A549 (cell line): Measurements from ENCODE around the gene MGAT5B. TPM values are rescaled to one million over a fixed set of nuclear protein-coding genes. Genes with fewer than 3 reads are reported as not detected.

Experiments
- ATAC-seq, 2 experiments: fragments of 200-7000 bp in 1 of 2; fragments of >200 bp in 1 of 2; cut with Nextera tagmentation in 1 of 2; cut with Tn5 transposase in 1 of 2; 3 replicates each; pipeline versions ENCODE4 v1.8.0 to v1.9.1; 2018 to 2020; ENCODE audit warnings: mild to moderate bottlenecking in 1 of 2, moderate library complexity in 1 of 2
- CTCF ChIA-PET: fragments of 300-600 bp; sonication (Branson Sonifier 250); formaldehyde crosslinking; extraction: SDS; loops from one replicate; lab custom pipeline; 2021; ENCODE audit warnings: antibody characterized with exemption, inconsistent platforms; lab: Yijun Ruan, JAX
- POLR2A ChIA-PET: fragments of 350-600 bp; formaldehyde crosslinking; extraction: SDS; loops from one replicate; lab custom pipeline; 2021; ENCODE audit warnings: antibody characterized with exemption, inconsistent platforms; lab: Yijun Ruan, JAX
- DNase-seq, 2 experiments: peaks; one replicate each; pipeline versions ENCODE4 v3.0.0 to v3.0.0-alpha.2; 2011 to 2016; ENCODE audit warnings: low read depth in 1 of 2, low spot score in 1 of 2
- FAIRE-seq: peaks from 2 replicates; lab custom pipeline; 2011; peaks lifted over from hg19 to GRCh38; lab: Jason Lieb, UNC
- H3K27ac ChIP-seq, 2 experiments: fragments of >200 bp; sonication (Bioruptor Twin); formaldehyde crosslinking; 3 replicates each; pipeline ENCODE4 v1.5.1; 2016 to 2017
- H3K4me1 ChIP-seq: fragments of >200 bp; sonication (Bioruptor Twin); formaldehyde crosslinking; 3 replicates; pipeline ENCODE4 v1.6.1; 2016
- H3K4me2 ChIP-seq: fragments of >200 bp; sonication (Bioruptor Twin); formaldehyde crosslinking; 3 replicates; pipeline ENCODE4 v1.6.1; 2016
- H3K4me3 ChIP-seq: fragments of >200 bp; sonication (Bioruptor Twin); formaldehyde crosslinking; 3 replicates; pipeline ENCODE4 v1.5.1; 2016
- H3K9me3 ChIP-seq: fragments of >200 bp; sonication (Bioruptor Twin); formaldehyde crosslinking; 3 replicates; pipeline ENCODE4 v1.6.1; 2016
- BHLHE40 ChIP-seq: IDR thresholded peaks from 2 replicates; pipeline ENCODE4 v1.6.1; 2012; ENCODE audit warnings: low read depth, low read length, inconsistent platforms
- CHD2 ChIP-seq: fragments of 150-350 bp; IDR thresholded peaks from 2 replicates; pipeline ENCODE4 v1.6.1; 2014; ENCODE audit warnings: low read length; ENCODE audit not compliant: partially characterized antibody
- CHD4 ChIP-seq: fragments of 200-600 bp; sonication (generic); IDR thresholded peaks from 2 replicates; pipeline ENCODE4 v1.6.1; 2016; ENCODE audit warnings: antibody characterized with exemption, mild to moderate bottlenecking, borderline replicate concordance
- EP300 ChIP-seq, 2 experiments: fragments of >200 bp; sonication (Bioruptor Twin); formaldehyde crosslinking; IDR thresholded peaks; 2 replicates in 1 of 2; 3 replicates in 1 of 2; pipeline ENCODE4 v1.6.1; 2016 to 2017
- ESRRA ChIP-seq: fragments of 150-350 bp; IDR thresholded peaks from 2 replicates; pipeline ENCODE4 v1.6.1; 2014; ENCODE audit warnings: mild to moderate bottlenecking, low read length, borderline replicate concordance
- FOSL2 ChIP-seq, 2 experiments: fragments of 450-650 bp in 1 of 2; fragments of >200 bp in 1 of 2; sonication (Bioruptor Twin) in 1 of 2; formaldehyde crosslinking; IDR thresholded peaks; 2 replicates each; pipeline versions ENCODE4 v1.5.0 to v1.6.1; 2016 to 2020; ENCODE audit warnings: mild to moderate bottlenecking in 1 of 2, moderate library complexity in 1 of 2
- FOXS1 ChIP-seq: fragments of 250-450 bp; sonication (Bioruptor Pico); IDR thresholded peaks from 2 replicates; pipeline ENCODE4 v1.5.0; 2020; ENCODE audit warnings: mild to moderate bottlenecking, moderate library complexity
- HES2 ChIP-seq: fragments of >200 bp; sonication (Bioruptor Twin); formaldehyde crosslinking; IDR thresholded peaks from 2 replicates; pipeline ENCODE4 v1.6.1; 2016
- HEYL ChIP-seq: fragments of 250-450 bp; sonication (Bioruptor Pico); IDR thresholded peaks from 2 replicates; pipeline ENCODE4 v1.8.0; 2021; ENCODE audit warnings: mild to moderate bottlenecking, moderate library complexity
- HOXA7 ChIP-seq: fragments of 250-450 bp; sonication (Bioruptor Pico); IDR thresholded peaks from 2 replicates; pipeline ENCODE4 v1.5.0; 2020; ENCODE audit warnings: mild to moderate bottlenecking, moderate library complexity
- HOXB13 ChIP-seq: fragments of 250-450 bp; sonication (Bioruptor Pico); IDR thresholded peaks from 2 replicates; pipeline ENCODE4 v1.5.0; 2020; ENCODE audit warnings: low read depth, mild to moderate bottlenecking, moderate library complexity
- JUN ChIP-seq, 2 experiments: fragments of >200 bp; sonication (Bioruptor Twin); formaldehyde crosslinking; IDR thresholded peaks; 2 replicates in 1 of 2; 3 replicates in 1 of 2; pipeline ENCODE4 v1.6.1; 2016 to 2017
- KDM5A ChIP-seq: fragments of 200-600 bp; sonication (generic); IDR thresholded peaks from 2 replicates; pipeline ENCODE4 v1.6.1; 2016; ENCODE audit warnings: antibody characterized with exemption, mild to moderate bottlenecking
- MAFK ChIP-seq: fragments of 450-650 bp; IDR thresholded peaks from 2 replicates; pipeline ENCODE4 v1.6.1; 2014; ENCODE audit not compliant: partially characterized antibody
- NR3C1 ChIP-seq: fragments of >200 bp; sonication (Bioruptor Twin); formaldehyde crosslinking; IDR thresholded peaks from 3 replicates; pipeline ENCODE4 v1.6.1; 2017
- PHF8 ChIP-seq: fragments of 200-600 bp; sonication (generic); IDR thresholded peaks from 2 replicates; pipeline ENCODE4 v1.6.1; 2016; ENCODE audit warnings: low read depth, mild to moderate bottlenecking, antibody characterized with exemption, moderate library complexity, borderline replicate concordance
- RARB ChIP-seq: fragments of 250-450 bp; sonication (Bioruptor Pico); IDR thresholded peaks from 2 replicates; pipeline ENCODE4 v1.8.0; 2021; ENCODE audit warnings: mild to moderate bottlenecking, moderate library complexity
- RFX5 ChIP-seq: fragments of 450-650 bp; IDR thresholded peaks from 2 replicates; pipeline ENCODE4 v1.7.1; 2014; ENCODE audit warnings: antibody characterized with exemption, mild to moderate bottlenecking, moderate library complexity
- SREBF2 ChIP-seq: fragments of 450-650 bp; IDR thresholded peaks from 2 replicates; pipeline ENCODE4 v1.6.1; 2014; ENCODE audit warnings: mild to moderate bottlenecking, moderate library complexity
- TFCP2L1 ChIP-seq: fragments of 250-450 bp; sonication (Bioruptor Pico); IDR thresholded peaks from 2 replicates; pipeline ENCODE4 v1.5.0; 2021; ENCODE audit warnings: mild to moderate bottlenecking
- ZC3H11A ChIP-seq: fragments of 450-650 bp; IDR thresholded peaks from 2 replicates; pipeline ENCODE4 v1.6.1; 2014; ENCODE audit warnings: antibody characterized with exemption, mild to moderate bottlenecking
- ZNF302 ChIP-seq: fragments of 250-450 bp; sonication (Bioruptor Pico); IDR thresholded peaks from 2 replicates; pipeline ENCODE4 v1.9.0; 2021; ENCODE audit warnings: inconsistent platforms, mild to moderate bottlenecking, moderate library complexity
- WGBS: methylation state at CpG from one replicate; pipeline ENCODE4 v1.1.6; 2017; ENCODE audit errors: missing lambda C conversion rate; 5-methylcytosine and 5-hydroxymethylcytosine counted together
- polyA plus RNA-seq, 4 experiments: library from polyadenylated mRNA; depleted of rRNA in 3 of 4; stranded (reverse); fragments of >200 nt; fragmentation: RNase III in 1 of 4; extraction: RNeasy Plus Mini Kit Qiagen cat#74134 plus additional on column Dnase treatment in 1 of 4; gene quantifications; 2 replicates in 3 of 4; 3 replicates in 1 of 4; pipeline ENCODE4 v1.2.3, GENCODE V29; 2011 to 2017
- TF ChIP-seq, protein P1 (sequence below): fragments of 250-450 bp; sonication (Bioruptor Pico); IDR thresholded peaks from 2 replicates; pipeline ENCODE4 v1.5.0; 2020; ENCODE audit warnings: low read depth, mild to moderate bottlenecking, moderate library complexity
- TF ChIP-seq, protein P2 (sequence below): IDR thresholded peaks from 2 replicates; pipeline ENCODE4 v1.6.1; 2012

The MGAT5B gene
- polyA plus RNA-seq, 2 of the 4 experiments (the other 2 are of a cell fraction): 7.6 to 22.8 TPM

DNA sequence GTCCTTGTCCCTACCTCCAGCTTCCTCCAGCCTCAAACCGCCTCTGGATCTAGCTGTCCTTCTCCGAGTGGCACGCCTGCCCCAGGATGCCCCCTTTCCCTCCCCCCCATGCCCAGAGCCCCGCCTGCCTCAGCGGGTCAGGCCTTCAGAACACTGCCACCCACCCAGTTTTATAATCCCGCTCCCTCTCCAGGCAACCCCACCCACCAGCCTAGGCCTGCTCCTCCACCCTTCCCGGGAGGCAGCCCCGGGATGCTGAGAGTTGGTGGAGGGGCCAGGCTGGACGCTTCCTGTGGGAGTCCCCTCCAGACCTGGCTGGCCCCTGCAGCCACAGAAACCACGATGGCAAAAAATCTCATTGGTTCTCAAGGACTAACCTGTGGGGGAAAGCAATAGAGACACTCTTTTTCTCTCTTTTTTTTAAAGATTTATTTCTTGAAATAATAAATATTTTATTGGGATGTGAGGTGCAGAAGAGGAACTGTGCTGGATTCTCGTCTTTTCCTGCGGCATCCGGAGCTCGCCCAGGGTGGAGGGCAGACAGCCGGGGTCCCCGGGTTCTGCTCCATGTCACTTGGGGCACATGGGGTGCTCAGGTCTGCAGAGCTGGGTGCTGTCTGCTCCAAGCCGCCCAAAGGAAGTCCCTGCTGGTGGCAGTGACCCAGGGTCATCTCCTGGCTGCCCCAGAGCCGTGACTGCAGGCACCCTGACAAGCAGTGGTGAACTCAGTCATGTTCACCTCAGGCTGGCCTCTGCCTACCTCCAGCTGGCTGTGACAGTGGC is 81.9 kb downstream of the MGAT5B start:
- Histone ChIP-seq H3K4me2 (no peak overlapping the region), H3K27ac (no peak overlapping the region), H3K4me1 (no peaks in the 10 kb centered on the region), H3K9me3 (no peaks in the 10 kb centered on the region), H3K4me3 (no peak overlapping the region)
- FAIRE-seq: no peak
- no peak for DNase-seq
- TF ChIP-seq, protein P1, sequence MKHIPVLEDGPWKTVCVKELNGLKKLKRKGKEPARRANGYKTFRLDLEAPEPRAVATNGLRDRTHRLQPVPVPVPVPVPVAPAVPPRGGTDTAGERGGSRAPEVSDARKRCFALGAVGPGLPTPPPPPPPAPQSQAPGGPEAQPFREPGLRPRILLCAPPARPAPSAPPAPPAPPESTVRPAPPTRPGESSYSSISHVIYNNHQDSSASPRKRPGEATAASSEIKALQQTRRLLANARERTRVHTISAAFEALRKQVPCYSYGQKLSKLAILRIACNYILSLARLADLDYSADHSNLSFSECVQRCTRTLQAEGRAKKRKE (CRISPR knock-in tag): no peak
- TF ChIP-seq SREBF2 (no peak), HEYL (no peak)
- 70% methylated on average over 17 of the region's 18 CpGs for WGBS
- ATAC-seq: no peak
- ChIA-PET CTCF (interaction anchor here (0.5 to 3.8 kb wide), 5 partner anchors 22 to 106 kb away, joined by 4 to 18 read pairs (median 4); partner anchors contain the start of gene MGAT5B), POLR2A (no interaction called here)

GRCh38 chr17:76951375-76951905 is 83.2 kb downstream of the MGAT5B start:
- no peaks in the 10 kb centered on the region for H3K9me3 ChIP-seq
- TF ChIP-seq CHD2 (no peak), HOXA7 (no peak), PHF8 (no peak), TFCP2L1 (CRISPR knock-in tag) (no peak), BHLHE40 (no peak), ZC3H11A (no peak), MAFK (no peak), KDM5A (no peak)
- TF ChIP-seq, protein P2, sequence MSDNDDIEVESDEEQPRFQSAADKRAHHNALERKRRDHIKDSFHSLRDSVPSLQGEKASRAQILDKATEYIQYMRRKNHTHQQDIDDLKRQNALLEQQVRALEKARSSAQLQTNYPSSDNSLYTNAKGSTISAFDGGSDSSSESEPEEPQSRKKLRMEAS: no peak
- H3K4me3 ChIP-seq: no peak overlapping the region
- CTCF ChIA-PET: interaction anchor here (0.7 to 3.8 kb wide), 9 partner anchors 9 to 115 kb away, joined by 3 to 18 read pairs (median 4); partner anchors contain the start of gene MGAT5B
- no peaks in the 10 kb centered on the region for H3K4me1 ChIP-seq
- H3K27ac ChIP-seq: no peak overlapping the region
- 76% methylated on average over 8 of the region's 8 CpGs for whole genome bisulfite sequencing
- DNase-seq: no peak
- H3K4me2 ChIP-seq: no peak overlapping the region
- ATAC-seq: no peak
- POLR2A ChIA-PET: no interaction called here
- no peak for FAIRE-seq

GRCh38 chr17:76952402-76952801 is 84.2 kb downstream of the MGAT5B start:
- no peaks in the 10 kb centered on the region for H3K9me3 ChIP-seq
- 87% methylated on average over 5 of the region's 5 CpGs for WGBS
- H3K4me1 ChIP-seq: no peaks in the 10 kb centered on the region
- no peak overlapping the region for H3K4me3 ChIP-seq
- peak overlapping the region in 1 of 2 experiments; percentile 14; a peak in 1 of 6 replicates for H3K27ac ChIP-seq
- ChIA-PET CTCF (interaction anchor here (0.6 to 3.8 kb wide), 6 partner anchors 10 to 158 kb away, joined by 3 to 18 read pairs (median 3); partner anchors contain the start of gene MGAT5B), POLR2A (no interaction called here)
- ATAC-seq (no peak), DNase-seq (no peak), FAIRE-seq (no peak)
- no peak for TF ChIP-seq JUN (IDR thresholded peaks at IDR 0.05)
- TF ChIP-seq NR3C1: no peak
- no peak for TF ChIP-seq EP300 (IDR thresholded peaks at IDR 0.05)
- peak; percentile 57 for TF ChIP-seq MAFK
- H3K4me2 ChIP-seq: no peak overlapping the region

- Histone ChIP-seq H3K27ac (no peak overlapping the region), H3K9me3 (no peaks in the 10 kb centered on the region), H3K4me1 (no peaks in the 10 kb centered on the region), H3K4me3 (no peak overlapping the region), H3K4me2 (no peak overlapping the region)
- no peak for FAIRE-seq
- CTCF ChIA-PET: interaction anchor here (0.9 to 3.8 kb wide), 4 partner anchors 10 to 103 kb away, joined by 3 to 18 read pairs (median 3); partner anchors contain the start of gene MGAT5B
- ATAC-seq: no peak
- POLR2A ChIA-PET: no interaction called here
- TF ChIP-seq RARB (CRISPR knock-in tag) (no peak), SREBF2 (no peak), ZNF302 (CRISPR knock-in tag) (no peak), ESRRA (no peak), RFX5 (no peak), FOXS1 (no peak), CHD2 (no peak), CHD4 (no peak), HES2 (no peak), FOSL2 (IDR thresholded peaks at IDR 0.05) (no peak), FOSL2 (CRISPR knock-in tag; IDR thresholded peaks at IDR 0.05) (no peak), HOXB13 (no peak)
- TF ChIP-seq, protein P1 (CRISPR knock-in tag): no peak
- no peak for DNase-seq
- WGBS: 90% methylated on average over 9 of the region's 9 CpGs
These were observed 84.9 kb downstream of the MGAT5B start for GRCh38 chr17:76953066-76953465.
